GM10266 (cell line): ENCODE data around the gene ZNF544.

Experiments
- DNase-seq: peaks from one replicate; pipeline ENCODE4 v3.0.0; 2012; ENCODE audit errors: extremely low spot score
- TF ChIP-seq, protein P1 (sequence below): IDR thresholded peaks from 2 replicates; pipeline ENCODE4 v1.5.1; 2012; ENCODE audit warnings: mild to moderate bottlenecking, low read depth; ENCODE audit not compliant: control insufficient read depth, insufficient read depth; ENCODE audit errors: missing control alignments

ZNF544 gene

DNA sequence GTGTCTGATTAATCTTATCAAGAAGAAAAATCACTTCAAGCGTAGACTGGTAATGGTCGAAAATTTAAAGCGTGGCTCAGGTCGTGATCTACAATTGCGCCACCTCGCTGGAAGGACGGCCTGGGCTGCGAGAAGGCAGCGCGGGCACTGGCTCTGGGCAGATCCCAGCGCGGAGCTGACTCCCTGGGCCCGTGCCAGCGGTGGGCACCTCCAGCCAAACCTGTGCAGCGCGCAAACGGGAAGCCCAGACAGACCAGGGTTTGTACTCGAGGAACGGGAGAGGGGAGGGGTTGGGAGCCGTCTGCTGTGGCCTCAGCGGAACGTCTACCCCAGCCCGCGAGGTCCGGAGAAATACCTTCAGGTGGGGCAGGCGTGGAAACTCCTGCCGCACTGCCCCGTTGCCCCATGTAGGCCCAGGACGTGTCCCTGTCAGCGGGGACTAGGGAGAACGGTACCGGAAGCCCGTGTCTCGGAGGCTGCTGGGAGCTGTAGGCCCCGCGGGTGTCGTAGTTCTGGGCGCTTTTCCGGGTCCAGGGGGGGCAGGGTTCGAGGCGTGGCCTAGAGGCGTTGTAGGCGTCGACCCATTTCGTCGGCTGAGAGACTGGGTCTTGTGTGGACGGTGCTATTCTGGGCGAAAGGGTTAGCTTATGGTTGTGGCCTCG is 24.8 kb upstream of the ZNF544 start:
- no peak for DNase-seq
- TF ChIP-seq, protein P1, sequence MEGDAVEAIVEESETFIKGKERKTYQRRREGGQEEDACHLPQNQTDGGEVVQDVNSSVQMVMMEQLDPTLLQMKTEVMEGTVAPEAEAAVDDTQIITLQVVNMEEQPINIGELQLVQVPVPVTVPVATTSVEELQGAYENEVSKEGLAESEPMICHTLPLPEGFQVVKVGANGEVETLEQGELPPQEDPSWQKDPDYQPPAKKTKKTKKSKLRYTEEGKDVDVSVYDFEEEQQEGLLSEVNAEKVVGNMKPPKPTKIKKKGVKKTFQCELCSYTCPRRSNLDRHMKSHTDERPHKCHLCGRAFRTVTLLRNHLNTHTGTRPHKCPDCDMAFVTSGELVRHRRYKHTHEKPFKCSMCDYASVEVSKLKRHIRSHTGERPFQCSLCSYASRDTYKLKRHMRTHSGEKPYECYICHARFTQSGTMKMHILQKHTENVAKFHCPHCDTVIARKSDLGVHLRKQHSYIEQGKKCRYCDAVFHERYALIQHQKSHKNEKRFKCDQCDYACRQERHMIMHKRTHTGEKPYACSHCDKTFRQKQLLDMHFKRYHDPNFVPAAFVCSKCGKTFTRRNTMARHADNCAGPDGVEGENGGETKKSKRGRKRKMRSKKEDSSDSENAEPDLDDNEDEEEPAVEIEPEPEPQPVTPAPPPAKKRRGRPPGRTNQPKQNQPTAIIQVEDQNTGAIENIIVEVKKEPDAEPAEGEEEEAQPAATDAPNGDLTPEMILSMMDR: no peak

DNA sequence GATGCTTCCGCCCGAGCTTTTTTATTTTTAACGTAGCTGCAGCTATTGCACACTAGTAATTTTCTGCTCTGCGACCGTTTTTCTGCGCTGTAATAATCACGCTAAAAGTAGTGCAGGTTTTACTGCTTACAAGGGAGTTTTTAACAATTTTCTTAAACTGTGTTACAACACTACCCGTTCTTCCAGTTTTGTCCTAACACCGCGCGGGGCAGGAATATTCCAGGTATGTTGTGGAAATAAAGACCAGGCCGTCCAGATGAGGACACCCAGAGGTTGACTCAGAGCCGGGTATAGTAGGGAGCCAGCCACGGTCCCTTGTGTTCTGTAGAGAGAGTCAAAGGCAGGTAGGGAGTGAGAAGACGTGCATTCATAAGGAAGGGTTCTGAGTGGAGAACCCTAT is 24.1 kb upstream of the ZNF544 start:
- no peak for DNase-seq
- TF ChIP-seq, protein P1: no peak

DNA sequence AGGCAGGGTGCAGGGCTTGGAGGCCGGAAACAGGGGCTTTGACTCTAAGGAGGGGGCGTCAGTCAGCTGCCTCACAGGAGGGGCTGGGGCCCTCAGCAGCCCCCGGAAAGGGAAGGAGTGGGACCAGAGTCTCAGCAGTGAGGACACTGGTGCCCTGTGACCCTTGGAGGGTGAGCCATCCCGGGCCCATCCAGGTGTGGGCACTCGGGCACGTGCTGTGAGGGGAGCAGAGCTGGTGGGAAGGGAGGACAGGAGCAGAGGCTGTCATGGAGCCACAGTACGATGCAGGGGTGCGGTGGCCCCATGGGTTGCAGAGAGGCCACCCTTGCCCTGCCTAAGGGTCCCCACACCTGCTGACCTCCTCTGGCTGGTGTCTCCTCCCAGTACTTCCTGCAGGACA is 19.1 kb upstream of the ZNF544 start:
- no peak for DNase-seq
- TF ChIP-seq, protein P1: no peak

DNA sequence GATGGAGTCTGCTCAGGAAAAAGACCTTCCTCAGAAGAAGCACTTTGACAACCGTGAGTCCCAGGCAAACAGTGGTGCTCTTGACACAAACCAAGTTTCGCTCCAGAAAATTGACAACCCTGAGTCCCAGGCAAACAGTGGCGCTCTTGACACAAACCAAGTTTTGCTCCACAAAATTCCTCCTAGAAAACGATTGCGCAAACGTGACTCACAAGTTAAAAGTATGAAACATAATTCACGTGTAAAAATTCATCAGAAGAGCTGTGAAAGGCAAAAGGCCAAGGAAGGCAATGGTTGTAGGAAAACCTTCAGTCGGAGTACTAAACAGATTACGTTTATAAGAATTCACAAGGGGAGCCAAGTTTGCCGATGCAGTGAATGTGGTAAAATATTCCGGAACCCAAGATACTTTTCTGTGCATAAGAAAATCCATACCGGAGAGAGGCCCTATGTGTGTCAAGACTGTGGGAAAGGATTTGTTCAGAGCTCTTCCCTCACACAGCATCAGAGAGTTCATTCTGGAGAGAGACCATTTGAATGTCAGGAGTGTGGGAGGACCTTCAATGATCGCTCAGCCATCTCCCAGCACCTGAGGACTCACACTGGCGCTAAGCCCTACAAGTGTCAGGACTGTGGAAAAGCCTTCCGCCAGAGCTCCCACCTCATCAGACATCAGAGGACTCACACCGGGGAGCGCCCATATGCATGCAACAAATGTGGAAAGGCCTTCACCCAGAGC is 16.2 kb upstream of the ZNF544 start:
- TF ChIP-seq, protein P1: no peak
- DNase-seq: no peak

DNA sequence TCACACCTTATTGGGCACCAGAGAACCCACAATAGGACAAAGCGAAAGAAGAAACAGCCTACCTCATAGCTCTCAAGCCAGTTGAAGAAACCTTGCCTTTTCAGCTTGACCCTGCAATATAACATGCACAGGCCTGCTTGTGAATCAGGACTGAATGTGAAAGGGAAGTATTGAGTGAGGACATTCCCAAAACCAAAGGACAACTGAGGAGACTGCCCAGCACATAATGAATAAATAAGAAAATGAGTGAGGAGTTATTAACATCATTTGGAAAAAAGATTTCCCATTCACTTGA is 15.7 kb upstream of the ZNF544 start:
- no peak for DNase-seq
- TF ChIP-seq, protein P1: no peak

DNA sequence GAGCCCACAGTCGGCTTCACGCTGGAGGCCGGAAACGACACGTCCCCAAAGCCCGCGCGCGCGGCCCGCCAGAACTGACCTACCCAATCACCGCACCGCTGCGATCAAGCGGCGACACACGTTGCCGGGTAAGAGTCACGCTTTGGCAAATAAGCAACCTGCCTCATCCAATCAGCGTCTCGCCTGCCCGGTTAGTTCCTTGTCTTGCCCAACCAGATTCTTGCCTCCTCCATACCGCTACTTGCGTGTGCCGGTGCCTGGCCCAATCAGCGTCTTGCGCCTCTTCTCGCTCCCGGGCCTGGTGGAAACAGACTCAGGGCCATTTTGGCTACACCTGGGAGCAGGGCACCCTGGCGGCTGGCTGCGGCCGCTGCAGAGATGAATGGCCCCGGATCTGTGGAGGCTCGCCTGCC is 11.6 kb upstream of the ZNF544 start:
- TF ChIP-seq, protein P1: no peak
- no peak for DNase-seq
